GM10248 (cell line): ENCODE data around the gene TMEM221.

Experiments used
- CTCF ChIA-PET: fragments of 300-600 bp; sonication (Branson Sonifier 250); formaldehyde crosslinking; extraction: SDS; loops from one replicate; lab custom pipeline; 2021; ENCODE audit warnings: antibody characterized with exemption; lab: Yijun Ruan, JAX
- POLR2A ChIA-PET: fragments of 350-650 bp; sonication (Branson Sonifier 250); formaldehyde crosslinking; extraction: SDS; loops from one replicate; lab custom pipeline; 2020; ENCODE audit warnings: antibody characterized with exemption; lab: Yijun Ruan, JAX
- DNase-seq: peaks from one replicate; pipeline ENCODE4 v3.0.0; 2012; ENCODE audit errors: extremely low spot score
- TF ChIP-seq, protein P1 (sequence below): IDR thresholded peaks from 2 replicates; pipeline ENCODE4 v1.5.1; 2012; ENCODE audit warnings: mild to moderate bottlenecking, low read depth; ENCODE audit errors: extremely low read depth, missing control alignments, control extremely low read depth

TMEM221 gene

DNA sequence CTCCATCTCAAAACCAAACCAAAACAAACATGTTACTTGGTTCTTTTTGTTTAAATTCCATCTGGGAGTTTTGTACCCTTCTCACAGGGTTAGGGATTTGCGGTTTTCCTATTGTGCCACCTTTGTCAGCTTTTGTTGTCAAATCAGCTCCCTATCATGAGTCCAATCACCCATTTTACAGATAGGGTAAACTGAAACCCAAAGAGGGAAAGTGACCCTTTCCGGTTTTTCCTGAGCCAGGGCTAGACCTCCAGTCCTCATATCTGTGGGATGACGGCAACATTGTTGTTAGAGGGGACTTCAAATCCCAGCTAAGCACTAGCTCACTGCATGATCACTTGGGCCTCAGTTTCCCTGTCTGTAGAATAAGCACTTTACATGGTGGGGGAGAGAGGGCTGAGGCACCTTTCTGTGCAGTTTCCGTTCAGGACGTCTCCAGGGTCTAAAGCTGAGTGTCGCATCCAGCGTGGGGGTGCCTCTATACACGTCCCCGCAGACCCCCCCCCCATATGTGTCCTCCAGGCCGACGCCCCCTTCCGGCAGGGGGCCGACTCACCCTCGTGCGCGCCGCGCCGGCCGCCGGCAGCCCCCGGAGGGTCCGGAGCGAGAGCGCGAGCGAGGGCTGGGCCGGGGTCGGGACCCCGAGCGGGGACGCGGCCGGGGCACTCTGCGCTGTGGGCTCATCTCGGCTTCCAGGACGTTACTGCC is 58.4 kb downstream of the TMEM221 start:
- TF ChIP-seq, protein P1, sequence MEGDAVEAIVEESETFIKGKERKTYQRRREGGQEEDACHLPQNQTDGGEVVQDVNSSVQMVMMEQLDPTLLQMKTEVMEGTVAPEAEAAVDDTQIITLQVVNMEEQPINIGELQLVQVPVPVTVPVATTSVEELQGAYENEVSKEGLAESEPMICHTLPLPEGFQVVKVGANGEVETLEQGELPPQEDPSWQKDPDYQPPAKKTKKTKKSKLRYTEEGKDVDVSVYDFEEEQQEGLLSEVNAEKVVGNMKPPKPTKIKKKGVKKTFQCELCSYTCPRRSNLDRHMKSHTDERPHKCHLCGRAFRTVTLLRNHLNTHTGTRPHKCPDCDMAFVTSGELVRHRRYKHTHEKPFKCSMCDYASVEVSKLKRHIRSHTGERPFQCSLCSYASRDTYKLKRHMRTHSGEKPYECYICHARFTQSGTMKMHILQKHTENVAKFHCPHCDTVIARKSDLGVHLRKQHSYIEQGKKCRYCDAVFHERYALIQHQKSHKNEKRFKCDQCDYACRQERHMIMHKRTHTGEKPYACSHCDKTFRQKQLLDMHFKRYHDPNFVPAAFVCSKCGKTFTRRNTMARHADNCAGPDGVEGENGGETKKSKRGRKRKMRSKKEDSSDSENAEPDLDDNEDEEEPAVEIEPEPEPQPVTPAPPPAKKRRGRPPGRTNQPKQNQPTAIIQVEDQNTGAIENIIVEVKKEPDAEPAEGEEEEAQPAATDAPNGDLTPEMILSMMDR = peak; percentile 21
- POLR2A ChIA-PET = interaction anchor here (0.6 to 0.7 kb wide), 2 partner anchors 19 to 65 kb away, joined by 3 read pairs; no protein-coding TSS in a partner anchor
- CTCF ChIA-PET = interaction anchor here (1.0 to 9.2 kb wide), 17 partner anchors 10 to 675 kb away, joined by 3 to 192 read pairs (median 5); partner anchors contain the start of genes BST2, MRPL34 and PLVAP
- no peak for DNase-seq

- POLR2A ChIA-PET = interaction anchor here (0.6 to 0.7 kb wide), 2 partner anchors 45 to 64 kb away, joined by 3 read pairs; no protein-coding TSS in a partner anchor
- TF ChIP-seq, protein P1 = no peak
- CTCF ChIA-PET = interaction anchor here (1.1 to 9.2 kb wide), 16 partner anchors 11 to 675 kb away, joined by 3 to 192 read pairs (median 5); partner anchors contain the start of genes BST2 and PLVAP
Observed at GRCh38 chr19:17389288-17389687, 59.2 kb downstream of the TMEM221 start.

GRCh38 chr19:17385878-17386611 is 62.4 kb downstream of the TMEM221 start:
- peak; percentile 81 for DNase-seq
- TF ChIP-seq, protein P1 = peak; percentile 89
- POLR2A ChIA-PET = interaction anchor here (0.5 to 0.6 kb wide), 2 partner anchors 19 to 30 kb away, joined by 3 to 4 read pairs; partner anchors contain the start of gene BST2
- CTCF ChIA-PET = interaction anchor here (0.8 to 9.2 kb wide), 31 partner anchors 8 to 613 kb away, joined by 3 to 192 read pairs (median 4); partner anchors contain the start of genes ABHD8, BABAM1, BST2 and DDA1

More at GRCh38 chr19:17389288-17389687, 59.2 kb downstream of the TMEM221 start:
- DNase-seq = no peak
